ENCODE data around the gene RNF208.

RNF208 gene

GRCh38 chr9:137214620-137215019 lies 7.4 kb downstream of the RNF208 start:
- DNase-seq (ENCODE audit: low read depth) = no peak

- no peak for DNase-seq (ENCODE audit: low read depth)
Observed at GRCh38 chr9:137213160-137214060, 8.6 kb downstream of the RNF208 start.

GRCh38 chr9:137212520-137212919 lies 9.5 kb downstream of the RNF208 start:
- no peak for DNase-seq (ENCODE audit: low read depth)

DNA sequence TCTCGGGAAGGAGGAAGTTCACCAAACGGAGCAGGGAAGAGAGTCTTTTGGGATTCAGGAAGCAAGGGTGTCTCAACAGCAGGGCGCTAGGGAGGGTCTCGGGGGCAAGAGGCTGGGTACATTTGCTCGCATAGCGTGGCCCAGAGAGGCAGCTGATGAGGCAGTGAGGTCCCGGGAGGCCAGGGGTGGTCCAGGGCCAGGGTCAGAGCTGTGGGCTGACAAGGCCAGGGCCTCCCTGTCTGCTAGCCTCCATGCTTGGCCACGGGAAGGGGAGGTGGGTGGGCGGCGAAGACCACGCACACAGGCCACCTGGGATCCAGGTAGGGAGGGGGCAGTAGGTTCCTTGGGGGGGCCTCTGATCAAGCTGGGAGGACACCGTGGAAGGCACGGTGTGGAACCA lies 10.5 kb downstream of the RNF208 start:
- no peak for DNase-seq (ENCODE audit: low read depth)

DNA sequence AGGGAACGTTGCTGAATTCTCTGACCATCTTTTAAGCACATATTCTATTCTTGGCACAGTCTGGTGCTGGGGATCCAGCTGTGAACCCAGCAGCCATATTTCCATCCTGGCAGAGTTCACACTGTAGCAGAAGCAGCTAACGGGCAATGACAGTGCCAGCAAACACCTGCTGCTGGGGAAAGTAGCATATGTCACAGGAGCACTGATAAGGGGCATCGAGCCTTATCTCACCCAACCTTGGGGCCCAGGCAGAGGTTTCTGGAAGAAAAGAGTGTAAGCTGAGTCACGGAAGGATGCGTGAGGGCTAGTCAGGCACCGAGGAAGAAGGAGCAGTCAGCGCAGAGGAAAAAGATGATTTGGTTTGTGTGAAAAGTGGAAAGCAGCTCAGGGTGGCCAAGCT lies 15.4 kb downstream of the RNF208 start:
- no peak for DNase-seq (ENCODE audit: low read depth)

DNA sequence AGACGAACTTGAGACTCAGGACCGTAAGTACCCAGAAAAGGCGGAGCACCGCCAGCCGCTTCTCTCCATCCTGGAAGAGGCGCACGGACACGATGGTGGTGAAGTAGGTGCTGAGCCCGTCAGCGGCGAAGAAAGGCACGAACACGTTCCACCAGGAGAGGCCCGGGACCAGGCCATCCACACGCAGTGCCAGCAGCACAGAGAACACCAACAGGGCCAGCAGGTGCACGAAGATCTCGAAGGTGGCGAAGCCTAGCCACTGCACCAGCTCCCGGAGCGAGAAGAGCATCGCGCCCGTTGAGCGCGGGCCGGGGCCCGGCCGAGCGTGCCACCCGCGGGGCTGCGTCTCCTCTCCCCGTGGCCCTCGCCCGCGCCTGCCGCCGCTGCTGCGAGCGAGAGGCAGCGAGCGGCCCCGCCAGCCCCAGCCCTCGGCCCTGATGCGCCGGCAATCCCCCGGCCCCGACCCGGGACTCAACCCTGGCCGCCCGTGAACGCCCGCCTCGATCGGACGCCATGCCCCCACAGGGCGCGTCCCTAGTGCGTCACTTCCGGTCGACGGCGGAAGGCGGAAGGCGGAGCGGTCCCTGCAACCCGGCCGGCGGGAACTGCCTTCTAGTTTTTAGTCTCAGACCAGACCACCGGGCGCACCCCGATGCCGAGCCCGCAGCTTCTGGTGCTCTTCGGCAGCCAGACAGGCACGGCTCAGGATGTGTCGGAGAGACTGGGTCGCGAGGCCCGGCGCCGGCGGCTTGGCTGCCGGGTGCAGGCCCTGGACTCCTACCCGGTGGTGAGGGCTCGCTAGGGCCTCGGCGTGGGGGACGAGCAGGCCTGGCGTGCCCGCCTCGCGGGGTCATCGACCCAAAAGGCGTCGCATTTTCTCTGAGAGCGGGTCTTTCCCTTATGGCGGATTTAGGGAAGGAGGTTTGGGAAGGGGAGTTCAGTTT lies 16.6 kb downstream of the RNF208 start, which contains the start of the genes NDOR1 and TMEM203:
Gene NDOR1, plus strand, starts transcription at position 575 of the 944 bp plus-strand sequence. Its CDS starts 78 bp downstream, at position 653.
Gene TMEM203, minus strand, starts transcription at position 523 of the 944 bp plus-strand sequence. Its CDS starts 234 bp downstream, at position 289.
- DNase-seq (ENCODE audit: low read depth) = no peak

DNA sequence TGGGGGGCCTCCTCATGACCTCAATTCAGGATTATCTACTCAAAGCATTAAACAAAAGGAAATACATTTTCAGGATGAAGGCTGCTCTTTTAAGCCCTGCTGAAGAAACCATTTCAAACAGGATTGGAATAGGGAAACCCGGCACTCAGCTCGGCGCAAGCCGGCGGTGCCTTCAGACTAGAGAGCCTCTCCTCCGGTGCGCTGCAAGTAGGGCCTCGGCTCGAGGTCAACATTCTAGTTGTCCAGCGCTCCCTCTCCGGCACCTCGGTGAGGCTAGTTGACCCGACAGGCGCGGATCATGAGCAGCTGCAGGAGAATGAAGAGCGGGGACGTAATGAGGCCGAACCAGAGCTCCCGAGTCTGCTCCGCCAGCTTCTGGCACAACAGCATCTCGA lies 17.3 kb downstream of the RNF208 start:
- DNase-seq (ENCODE audit: low read depth) = no peak

DNA sequence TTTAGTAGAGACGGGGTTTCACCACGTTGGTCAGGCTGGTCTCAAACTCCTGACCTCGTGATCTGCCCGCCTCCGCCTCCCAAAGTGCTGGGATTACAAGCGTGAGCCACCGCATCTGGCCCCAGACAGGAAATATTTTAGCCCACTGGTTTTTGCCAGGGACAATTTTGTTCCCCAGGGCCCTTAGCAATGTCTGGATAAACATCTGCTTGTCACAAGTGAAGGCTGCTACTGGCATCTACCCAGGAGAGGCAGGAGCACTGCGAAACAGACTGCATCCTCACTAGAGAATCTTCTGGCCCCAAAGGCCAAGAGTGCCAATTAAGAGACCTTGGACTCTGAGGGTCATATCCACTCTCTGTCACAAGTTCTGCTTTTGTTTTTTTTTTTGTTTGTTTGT lies 19.1 kb downstream of the RNF208 start:
- no peak for DNase-seq (ENCODE audit: low read depth)

GRCh38 chr9:137201205-137201868 lies 20.7 kb downstream of the RNF208 start:
- DNase-seq (ENCODE audit: low read depth) = no peak

DNA sequence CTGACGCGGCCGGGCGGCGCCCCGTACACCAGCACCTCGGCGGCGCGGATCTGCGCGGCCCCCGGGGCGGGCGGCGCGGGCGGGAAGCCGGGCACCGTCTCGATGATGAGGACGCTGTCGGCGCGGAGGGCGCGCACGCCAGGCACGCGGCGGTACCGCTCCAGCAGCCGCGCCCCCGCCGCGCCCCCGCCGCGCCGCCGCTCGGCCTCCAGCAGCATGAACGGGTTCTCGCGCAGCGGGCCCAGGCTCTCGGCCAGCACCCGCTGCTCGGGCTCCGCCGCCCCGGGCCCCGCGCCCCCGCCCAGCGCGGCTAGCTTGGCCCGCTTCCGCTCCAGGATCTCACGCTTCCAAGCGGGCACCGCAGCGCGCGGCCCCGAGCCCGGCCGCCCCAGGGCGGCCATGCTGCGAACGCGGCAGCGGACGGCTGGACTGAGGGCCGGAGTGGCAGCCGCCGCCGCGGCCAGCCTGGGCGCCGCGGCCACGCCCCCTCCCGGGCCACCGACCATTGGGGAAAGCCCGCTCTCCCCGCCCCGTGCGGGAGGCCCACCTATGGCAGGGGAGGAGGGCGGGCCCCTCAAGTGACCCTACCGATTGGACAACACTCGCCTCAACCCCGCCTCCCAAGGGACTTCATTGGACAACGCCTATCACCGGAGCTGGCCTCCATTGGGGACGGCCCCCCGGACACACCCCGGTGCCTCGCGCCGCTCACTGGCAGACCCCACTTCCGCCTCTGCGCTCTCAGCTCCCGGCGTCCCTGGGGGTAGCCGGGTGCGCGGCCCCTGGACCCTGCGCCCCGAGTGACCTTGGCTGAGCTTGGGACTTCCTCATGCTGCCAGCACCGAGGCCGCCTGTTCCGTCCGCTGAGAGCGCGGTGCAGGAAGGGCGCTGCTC lies 21.5 kb downstream of the RNF208 start, which contains the start of gene TPRN:
Gene TPRN, minus strand, starts transcription at position 431 of the 894 bp plus-strand sequence. Its CDS starts 30 bp downstream, at position 401.
- peak; percentile 90 for DNase-seq (ENCODE audit: low read depth)

GRCh38 chr9:137199411-137200121 lies 22.5 kb downstream of the RNF208 start:
- no peak for DNase-seq (ENCODE audit: low read depth)

DNA sequence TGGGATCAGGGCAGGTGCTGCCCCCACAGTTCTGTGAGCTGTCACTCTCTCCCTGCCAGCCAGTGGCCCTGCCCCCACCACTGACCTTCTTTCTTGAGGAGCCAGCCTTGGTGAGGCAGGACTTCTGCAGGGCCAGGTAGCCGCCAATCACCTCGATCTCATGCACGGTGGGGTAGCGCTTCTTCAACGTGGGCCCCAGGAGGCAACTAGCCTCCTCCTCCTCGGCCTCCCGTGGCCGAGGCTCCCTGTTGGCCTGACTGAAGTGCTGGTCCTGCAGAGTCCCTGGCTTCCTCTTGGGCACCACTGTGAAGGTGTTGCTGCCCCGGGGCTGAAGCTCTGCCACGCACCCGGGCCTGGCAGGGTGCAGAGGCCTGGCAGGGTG lies 23.1 kb downstream of the RNF208 start:
- no peak for DNase-seq (ENCODE audit: low read depth)

DNA sequence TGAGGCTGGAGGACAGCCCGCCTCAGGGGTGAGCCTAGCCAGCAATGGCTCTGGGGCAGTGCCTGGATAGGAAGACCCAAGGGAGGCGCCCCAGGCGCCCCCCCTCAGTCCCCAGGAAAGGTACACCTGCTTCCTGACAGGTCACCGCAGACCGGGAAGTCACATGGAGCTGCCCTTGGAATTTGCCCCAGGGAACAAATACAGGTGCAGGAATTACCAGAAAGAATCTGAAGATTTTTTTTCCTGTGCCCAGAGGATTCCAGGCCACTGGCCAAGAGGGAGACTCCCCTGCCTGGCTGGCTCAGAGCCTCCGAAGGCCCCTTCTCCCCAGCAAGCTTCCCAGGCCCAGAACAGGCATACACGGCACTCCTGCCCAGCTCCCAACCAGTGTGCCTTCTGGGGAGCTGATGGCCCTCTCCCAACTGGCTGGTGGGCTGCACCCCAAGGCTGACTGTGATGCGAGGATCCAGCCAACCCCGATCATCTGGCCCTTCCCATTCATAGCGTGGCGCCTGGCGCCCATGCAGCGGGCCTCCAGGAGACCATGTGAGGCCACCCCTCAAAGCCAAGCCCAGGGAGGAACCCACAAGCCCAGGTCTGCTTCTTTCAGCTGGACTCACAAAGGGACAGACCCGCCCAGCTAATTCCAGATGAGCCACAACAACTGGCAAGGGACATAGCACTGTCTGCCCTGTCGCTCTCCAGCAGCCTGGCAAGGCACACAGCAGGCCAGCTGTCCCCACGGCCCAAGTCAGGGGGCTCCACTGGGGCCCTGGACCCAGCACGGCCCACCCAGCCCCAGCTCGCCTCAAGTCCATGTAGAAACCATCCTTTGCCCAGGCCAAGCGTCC lies 23.8 kb downstream of the RNF208 start:
- no peak for DNase-seq (ENCODE audit: low read depth)

DNA sequence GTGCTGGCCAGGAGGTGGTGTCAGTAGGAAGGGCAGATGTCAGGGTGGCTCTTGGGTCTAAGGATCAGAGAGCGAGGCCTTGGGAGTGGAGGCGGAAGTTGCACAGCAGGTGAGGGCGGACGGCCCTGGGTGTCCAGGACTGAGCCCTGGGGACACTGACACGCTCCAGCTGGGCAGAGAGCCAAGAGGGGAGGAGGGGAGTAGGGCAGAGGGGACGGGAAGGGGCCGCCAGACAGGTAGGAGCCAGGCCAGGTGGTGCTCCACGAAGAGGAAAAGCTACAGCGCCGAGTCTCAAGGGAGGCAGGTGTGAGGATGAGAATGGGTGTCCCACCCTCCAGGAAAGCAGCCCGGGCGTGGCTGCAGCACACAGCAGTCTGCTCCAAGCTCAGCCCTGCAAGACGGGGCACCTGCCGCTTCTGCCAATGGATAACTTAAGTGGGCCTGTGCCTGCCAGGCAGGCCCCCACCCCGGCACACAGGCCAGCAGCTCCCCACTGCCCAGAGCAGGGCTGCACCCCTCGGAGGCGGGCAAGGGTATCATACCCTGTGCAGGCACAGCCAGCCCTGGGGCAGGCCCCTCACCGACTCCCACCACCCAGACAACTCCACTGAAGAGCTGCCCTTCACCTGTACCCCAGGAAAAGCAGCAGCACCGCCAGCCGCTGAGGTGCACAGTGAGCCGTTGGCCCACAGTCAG lies 26.4 kb downstream of the RNF208 start:
- DNase-seq (ENCODE audit: low read depth) = no peak

DNA sequence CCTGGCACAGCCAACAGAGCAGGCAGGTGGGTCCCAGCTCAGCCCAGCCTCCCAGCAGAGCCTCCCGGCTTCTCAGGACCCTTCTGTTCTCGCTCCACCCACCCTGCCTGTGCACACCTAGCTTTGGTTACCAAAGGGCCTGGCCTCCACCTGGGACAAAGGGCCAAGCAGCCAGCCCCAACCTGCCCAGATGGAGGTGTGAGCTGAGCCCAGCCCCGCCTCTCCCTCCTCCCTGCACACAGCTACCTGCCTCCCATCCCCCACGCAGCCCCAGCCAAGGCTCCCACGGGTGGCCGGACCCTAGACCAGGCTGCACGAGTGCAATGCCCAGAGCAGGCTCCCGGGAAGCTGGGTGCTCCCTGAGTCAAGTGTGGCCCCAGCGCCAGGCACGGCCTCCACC lies 27.1 kb downstream of the RNF208 start:
- DNase-seq (ENCODE audit: low read depth) = no peak

GRCh38 chr9:137194388-137194787 lies 27.7 kb downstream of the RNF208 start:
- no peak for DNase-seq (ENCODE audit: low read depth)

DNA sequence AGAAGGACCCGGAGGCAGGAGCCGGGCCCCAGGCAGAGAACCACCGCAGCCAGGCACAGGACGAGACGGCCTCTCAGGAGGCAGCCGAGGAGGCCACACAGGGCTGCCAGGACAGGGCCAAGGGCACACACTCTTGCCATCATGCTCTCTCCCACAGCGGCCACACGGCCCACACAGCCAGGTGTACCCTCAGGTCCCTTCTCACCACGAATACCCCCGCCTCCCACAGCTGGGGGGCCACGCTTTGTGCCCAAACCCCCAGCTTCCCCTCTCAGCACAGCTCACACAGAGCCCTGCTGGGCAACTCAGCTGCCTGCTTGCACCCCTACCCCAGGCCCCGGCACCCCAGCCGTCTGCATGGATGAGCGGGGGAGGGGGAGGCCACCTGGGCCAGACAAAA lies 28.3 kb downstream of the RNF208 start:
- no peak for DNase-seq (ENCODE audit: low read depth)

GRCh38 chr9:137192859-137193258 lies 29.2 kb downstream of the RNF208 start:
- DNase-seq (ENCODE audit: low read depth) = no peak

GRCh38 chr9:137192448-137192780 lies 29.6 kb downstream of the RNF208 start:
- no peak for DNase-seq (ENCODE audit: low read depth)

Data from non-pigmented ciliary epithelial cell (primary cell).